Dermis microvascular lymphatic vessel endothelial cell (primary cell): Measurements from ENCODE around the gene TRH. TPM values are rescaled to one million over a fixed set of nuclear protein-coding genes. Genes with fewer than 3 reads are reported as not detected.
"Not testable (repeated sequence)": the region's sequence is repeated elsewhere in the genome, so short reads cannot be mapped to it uniquely, and the experiment has no call there.

Experiments
- DNase-seq, 2 donors: peaks; one replicate each; pipeline versions ENCODE4 v3.0.0 to v3.0.0-alpha.2; 2010; ENCODE audit warnings: low read depth in 2 of 2
- total RNA-seq: library from RNA; depleted of rRNA; stranded (reverse); fragments of >200 nt; gene quantifications from 2 replicates; pipeline ENCODE4 v1.2.1, GENCODE V29; 2014

The TRH gene
- total RNA-seq, 1 donor from 2014 or later = not detected

DNA sequence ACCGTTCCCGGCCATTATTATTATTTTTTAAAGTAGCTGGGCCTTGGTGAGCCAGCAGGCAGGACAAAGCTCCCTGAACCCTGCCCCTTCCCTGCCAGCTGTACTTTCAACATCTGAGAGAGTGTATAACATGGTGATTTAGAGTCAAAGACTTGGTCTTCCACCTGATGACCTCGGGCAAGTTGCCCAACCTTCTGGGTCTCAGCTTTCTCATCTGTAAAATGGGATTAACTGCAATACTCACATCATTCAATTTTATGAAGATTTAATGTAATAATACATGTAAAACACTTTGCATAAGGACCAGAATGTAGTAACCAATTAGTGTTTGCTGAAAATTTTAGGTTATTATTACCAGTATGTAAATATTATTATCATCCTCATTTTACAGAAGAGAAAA lies 11.9 kb upstream of the TRH start:
- DNase-seq = no peak

DNA sequence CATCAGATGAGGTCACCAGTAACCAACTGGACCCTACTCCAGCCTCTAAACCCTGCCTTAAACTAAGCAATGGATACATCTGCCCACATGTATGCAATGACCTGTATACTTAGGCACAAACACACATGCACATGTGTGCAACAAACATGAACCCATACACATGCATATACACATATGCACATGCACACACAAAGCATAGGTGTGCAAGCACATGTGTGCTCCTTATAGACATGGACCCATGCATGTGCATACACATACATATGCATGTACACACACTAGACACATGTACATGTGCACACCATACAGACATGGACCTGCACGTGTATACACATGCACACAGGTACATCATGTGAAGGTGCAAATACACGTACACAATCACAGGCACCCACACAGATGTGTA lies 8.6 kb upstream of the TRH start:
- DNase-seq = no peak

- DNase-seq = no peak
Measured at GRCh38 chr3:129966876-129967275, 7.6 kb upstream of the TRH start.

DNA sequence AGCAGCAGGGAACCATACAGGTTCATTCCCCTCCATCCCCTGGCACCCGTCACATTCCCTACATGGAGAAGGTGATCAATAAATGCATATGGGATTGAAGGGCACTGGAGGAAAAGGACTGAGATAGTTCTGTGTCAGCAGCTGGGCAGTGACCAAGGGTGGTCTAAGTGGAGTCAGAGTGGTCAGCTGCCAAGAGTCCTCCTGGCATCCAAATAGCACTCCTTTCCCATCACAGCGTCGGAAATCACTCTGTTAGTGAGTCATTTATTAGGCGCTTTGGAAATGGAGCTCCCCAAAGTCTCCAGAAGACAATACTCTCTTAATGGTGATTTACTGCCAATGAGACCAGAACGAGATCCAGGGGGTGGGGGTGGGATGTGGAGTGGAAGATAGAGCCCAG lies 6.8 kb upstream of the TRH start:
- no peak for DNase-seq

DNA sequence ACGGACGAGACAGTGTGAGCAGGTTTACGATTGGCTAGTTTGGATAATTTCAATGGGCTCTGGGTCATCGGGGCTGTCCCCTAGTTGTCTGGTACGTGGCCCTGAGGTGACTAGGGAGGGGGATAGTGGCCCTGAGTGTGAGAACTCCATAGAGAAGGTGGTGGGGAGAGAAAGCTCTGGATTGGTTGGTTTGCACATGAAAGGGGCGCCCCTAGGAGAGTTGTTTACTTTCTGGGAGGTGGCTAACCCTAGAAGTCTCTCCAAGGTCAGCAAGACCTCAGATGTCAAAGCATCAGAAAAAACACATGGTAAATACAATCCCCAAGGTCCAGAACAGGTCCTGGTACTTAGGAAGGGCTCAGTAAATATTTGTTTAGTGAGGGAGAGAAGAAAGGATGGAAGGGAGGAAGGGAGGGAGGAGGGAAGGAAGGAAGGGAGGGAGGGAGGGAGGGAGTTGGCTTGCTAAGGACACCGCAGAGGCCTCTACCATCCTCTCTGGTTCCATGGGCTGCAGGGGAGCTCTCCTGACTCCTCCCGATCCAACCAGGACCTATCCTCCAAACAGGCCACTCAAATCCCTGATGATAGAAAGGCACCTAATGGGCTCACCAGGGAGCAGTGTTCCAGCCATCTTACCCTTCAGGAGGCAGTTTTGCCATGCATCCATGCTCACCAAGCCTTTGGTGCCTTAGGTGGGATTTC lies 3.0 kb upstream of the TRH start:
- DNase-seq = no peak

DNA sequence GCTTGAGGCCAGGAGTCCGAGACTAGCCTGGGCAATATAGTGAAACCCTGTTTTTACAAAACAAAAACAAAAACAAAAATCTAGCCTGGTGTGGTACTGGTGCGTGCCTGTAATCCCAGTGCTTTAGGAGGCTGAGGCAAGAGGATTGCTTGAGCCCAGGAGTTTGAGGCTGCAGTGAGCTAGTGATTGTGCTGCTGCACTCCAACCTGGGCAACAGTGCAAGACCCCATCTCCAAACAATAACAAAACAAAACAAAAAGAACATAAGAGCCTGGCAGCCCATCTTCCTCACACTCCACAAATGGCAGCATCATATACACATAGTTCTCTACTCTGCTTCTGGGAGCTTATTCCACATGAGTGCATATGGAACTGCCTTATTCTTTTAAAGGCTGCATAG lies 2.2 kb upstream of the TRH start:
- no peak for DNase-seq

DNA sequence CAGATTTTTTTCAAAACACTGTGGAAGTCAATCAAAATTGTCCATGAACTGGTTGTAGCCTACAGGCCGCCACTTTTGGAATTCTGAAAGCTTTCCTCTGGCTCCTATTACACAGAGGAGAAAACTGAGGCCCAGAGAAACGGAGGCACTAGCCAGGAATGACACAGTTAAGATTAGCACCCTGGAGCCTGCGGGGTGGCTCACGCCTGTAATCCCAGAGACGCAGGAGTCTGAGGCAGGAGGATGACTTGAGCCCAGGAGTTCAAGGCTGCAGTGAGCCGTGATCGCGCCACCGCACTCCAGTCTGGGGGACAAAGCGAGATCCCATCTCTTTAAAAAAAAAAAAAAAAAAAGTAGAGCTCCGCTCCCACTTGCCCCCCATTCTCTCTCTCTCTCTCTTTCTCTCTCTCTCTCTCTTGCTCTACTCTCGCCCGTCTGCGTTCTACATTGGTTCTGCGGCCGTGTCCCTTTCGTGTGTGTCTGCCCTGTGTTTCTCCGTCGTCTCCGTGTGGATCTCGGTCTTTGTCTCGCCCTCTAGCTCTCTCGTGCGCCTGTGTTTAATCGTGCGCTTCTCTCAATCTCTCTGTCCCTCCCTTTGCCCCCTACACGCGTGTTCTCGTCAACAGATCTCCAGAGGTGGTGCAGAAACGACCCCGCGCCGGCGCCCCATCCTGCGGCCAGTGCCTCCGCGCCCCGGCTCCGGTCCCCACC lies 512 bp upstream of the TRH start:
- no peak for DNase-seq

DNA sequence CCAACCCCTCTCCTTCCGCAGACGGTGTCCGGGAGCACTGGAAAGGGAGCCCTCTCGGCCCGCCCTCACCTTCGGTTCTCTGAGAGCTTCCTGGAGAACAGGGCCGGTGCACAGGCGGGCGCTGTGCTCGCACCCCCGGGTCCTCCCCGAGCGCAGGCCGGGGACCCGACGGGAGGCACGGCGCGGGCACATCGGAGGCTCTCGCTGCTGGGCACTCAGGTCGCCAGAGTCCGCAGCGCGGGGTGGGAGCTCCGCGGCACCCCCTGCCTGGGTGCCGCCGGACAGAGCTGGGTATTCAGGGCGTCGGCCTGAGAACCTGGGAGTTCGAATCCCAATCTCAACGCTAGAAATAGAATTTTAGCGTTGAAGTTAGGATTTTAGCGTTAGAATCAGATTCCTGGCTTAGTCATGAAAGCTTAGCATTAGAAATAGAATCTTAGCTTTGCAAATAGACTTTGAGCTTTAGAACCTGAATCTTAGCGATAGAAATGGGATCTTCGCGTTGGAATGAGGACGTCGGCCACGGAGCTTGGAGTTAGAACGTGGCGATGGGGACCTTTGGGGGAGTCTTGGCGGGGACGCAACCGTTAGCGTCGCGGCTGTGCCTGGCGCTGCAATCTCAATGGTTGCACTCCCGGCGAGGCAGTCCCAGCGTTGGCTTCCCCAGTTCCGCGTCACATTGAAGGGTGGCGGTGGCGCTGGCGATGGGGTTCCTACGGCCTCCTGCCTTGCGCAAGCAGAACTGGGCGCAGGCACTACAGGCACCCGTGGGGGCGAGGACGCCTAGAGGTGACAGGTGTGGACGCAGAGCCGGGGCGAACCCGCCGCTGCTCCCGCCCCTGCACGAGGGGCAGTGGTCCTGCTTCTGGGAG lies 549 bp downstream of the TRH start:
- DNase-seq = no peak

GRCh38 chr3:129975705-129976048 lies 1.2 kb downstream of the TRH start:
- DNase-seq = no peak

GRCh38 chr3:129976286-129976685 lies 1.8 kb downstream of the TRH start:
- DNase-seq = no peak

GRCh38 chr3:129978123-129978522 lies 3.6 kb downstream of the TRH start:
- DNase-seq = no peak

DNA sequence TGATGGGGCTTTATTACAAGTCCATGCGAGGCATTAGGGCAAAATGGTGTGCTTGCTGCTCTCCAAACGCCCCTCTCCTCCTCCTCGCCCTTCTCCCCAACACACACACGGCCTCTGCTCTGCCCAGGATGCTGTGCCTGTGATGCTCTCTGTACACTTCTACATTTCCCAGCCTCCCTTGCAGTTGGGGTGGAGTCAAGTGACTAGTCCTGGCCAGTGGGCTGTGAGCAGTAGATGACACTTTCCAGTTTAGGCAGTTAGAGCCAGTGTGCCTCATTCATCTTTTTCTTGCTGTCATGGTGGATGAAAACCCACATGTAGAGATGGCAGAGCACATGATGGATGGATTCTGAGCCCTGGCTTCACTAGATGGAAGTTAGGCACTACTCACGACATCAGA lies 5.4 kb downstream of the TRH start:
- DNase-seq = no peak

- DNase-seq = no peak
Measured at GRCh38 chr3:129983561-129983960, 9.0 kb downstream of the TRH start.

GRCh38 chr3:129984125-129984524 lies 9.6 kb downstream of the TRH start:
- DNase-seq = no peak

GRCh38 chr3:129985113-129985512 lies 10.6 kb downstream of the TRH start:
- no peak for DNase-seq

- no peak for DNase-seq
Measured at GRCh38 chr3:129988429-129988828, 13.9 kb downstream of the TRH start.

GRCh38 chr3:129989414-129989813 lies 14.9 kb downstream of the TRH start:
- no peak for DNase-seq

GRCh38 chr3:129992781-129993180 lies 18.3 kb downstream of the TRH start:
- no peak for DNase-seq

DNA sequence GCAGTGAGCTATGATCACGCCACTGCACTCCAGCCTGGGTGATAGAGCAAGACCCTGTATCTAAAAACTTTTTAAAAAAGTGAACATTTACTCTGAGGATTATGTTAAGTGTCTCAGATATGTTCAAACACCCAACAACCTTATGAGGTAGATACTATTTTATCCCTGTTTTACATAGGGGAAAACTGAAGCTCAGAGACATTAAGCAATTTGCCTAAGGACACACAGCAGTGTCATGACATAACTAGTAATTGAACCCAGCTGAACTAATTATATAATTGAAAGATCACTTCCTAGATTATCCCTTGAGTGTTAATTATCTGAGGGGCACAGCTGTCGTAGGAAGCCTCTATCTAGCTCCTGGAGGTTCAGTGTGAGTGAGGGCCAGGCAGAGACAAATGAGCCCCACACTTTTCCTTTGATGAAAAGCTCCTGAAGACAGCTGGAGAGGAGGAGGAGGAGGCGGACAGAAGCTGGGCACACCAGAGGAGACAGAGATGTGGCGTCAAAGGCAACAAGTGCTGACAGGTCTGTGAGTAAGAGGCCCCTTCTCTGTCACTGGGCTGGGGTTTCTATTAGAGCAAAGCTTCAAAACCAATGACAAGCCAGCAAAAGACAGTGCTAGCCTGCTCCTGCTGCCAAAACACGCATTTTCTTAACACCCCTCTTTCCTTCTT lies 20.5 kb downstream of the TRH start:
- DNase-seq = no peak

- no peak for DNase-seq
Measured at GRCh38 chr3:129996073-129996472, 21.6 kb downstream of the TRH start.

- not testable (repeated sequence) for DNase-seq
Measured at GRCh38 chr3:129999176-129999575, 24.7 kb downstream of the TRH start.
